Stimulated activated CD8-positive, alpha-beta memory T cell treated with anti-CD3 and anti-CD28 coated beads, Interleukin-15, amount 100 ng/mL, for 48 hours (primary cell): Measurements from ENCODE around the gene DCUN1D4.

Experiments
- DNase-seq, 2 donors: peaks; one replicate each; pipeline ENCODE4 v3.0.0-alpha.2; 2020; ENCODE audit warnings: low read depth in 2 of 2

Gene DCUN1D4

GRCh38 chr4:51842554-51843308, at the start of gene DCUN1D4:
TSS of gene DCUN1D4 (plus strand) at chr4:51843153. CDS start at chr4:51843243, 90 bp downstream.
- DNase-seq = peak; percentile 99

- no peak for DNase-seq
Measured at GRCh38 chr4:51820443-51821234, 22.3 kb upstream of the DCUN1D4 start.

GRCh38 chr4:51825341-51825740, 17.6 kb upstream of the DCUN1D4 start:
- DNase-seq = no peak

GRCh38 chr4:51830156-51830720, 12.7 kb upstream of the DCUN1D4 start:
- no peak for DNase-seq

- peak; percentile 20 to 22 for DNase-seq
Measured at GRCh38 chr4:51831133-51831532, 11.8 kb upstream of the DCUN1D4 start.

GRCh38 chr4:51833236-51833635, 9.7 kb upstream of the DCUN1D4 start:
- no peak for DNase-seq

- no peak for DNase-seq
Measured at GRCh38 chr4:51835079-51835478, 7.9 kb upstream of the DCUN1D4 start.

GRCh38 chr4:51835855-51836254, 7.1 kb upstream of the DCUN1D4 start:
- DNase-seq = no peak

GRCh38 chr4:51836549-51836948, 6.4 kb upstream of the DCUN1D4 start:
- DNase-seq = no peak

- no peak for DNase-seq
Measured at GRCh38 chr4:51840781-51841180, 2.2 kb upstream of the DCUN1D4 start.

GRCh38 chr4:51842167-51842553, 793 bp upstream of the DCUN1D4 start:
- no peak for DNase-seq

- DNase-seq = peak; percentile 24 to 36
Measured at GRCh38 chr4:51843309-51844152, 578 bp downstream of the DCUN1D4 start.

- peak; percentile 77 to 80 for DNase-seq
Measured at GRCh38 chr4:51844153-51845054, 1.5 kb downstream of the DCUN1D4 start.

- DNase-seq = no peak
Measured at GRCh38 chr4:51845055-51845426, 2.1 kb downstream of the DCUN1D4 start.

GRCh38 chr4:51845711-51846110, 2.8 kb downstream of the DCUN1D4 start:
- no peak for DNase-seq

GRCh38 chr4:51849430-51849829, 6.5 kb downstream of the DCUN1D4 start:
- no peak for DNase-seq

GRCh38 chr4:51850294-51850693, 7.3 kb downstream of the DCUN1D4 start:
- no peak for DNase-seq

GRCh38 chr4:51851090-51851936, 8.4 kb downstream of the DCUN1D4 start:
- DNase-seq = no peak

GRCh38 chr4:51851937-51852290, 9.0 kb downstream of the DCUN1D4 start:
- no peak for DNase-seq
